Activated T-cell treated with anti-CD3 and anti-CD28 coated beads, Interleukin-2, amount 50 U/mL, for 72 hours (primary cell): ENCODE measurements around the gene C5orf15. TPM values are rescaled to one million over a fixed set of nuclear protein-coding genes. Genes with fewer than 3 reads are reported as not detected.

Experiments used
- ATAC-seq, 2 donors: fragments of 150-1000 bp; cut with Tn5 transposase; replicated peaks in 1 of 2; 2 replicates each; pipeline ENCODE4 v1.10.0; 2021; ENCODE audit warnings: moderate library complexity in 2 of 2, mild to moderate bottlenecking in 1 of 2
- DNase-seq, 2 donors: peaks; one replicate each; pipeline ENCODE4 v3.0.0; 2021 to 2022; ENCODE audit warnings: mixed read lengths in 1 of 2
- H3K27ac Mint-ChIP-seq: one replicate; pipeline ENCODE4 v1.8.0; 2022; ENCODE audit warnings: mild to moderate bottlenecking, moderate library complexity, mixed read lengths
- H3K27me3 Mint-ChIP-seq: one replicate; pipeline ENCODE4 v1.8.0; 2022; ENCODE audit warnings: low read depth, mixed read lengths
- H3K36me3 Mint-ChIP-seq, 2 donors: one replicate each; pipeline ENCODE4 v1.8.0; 2022; ENCODE audit warnings: mixed read lengths in 2 of 2, mild to moderate bottlenecking in 1 of 2; ENCODE audit not compliant: insufficient read depth in 2 of 2
- H3K4me1 Mint-ChIP-seq: one replicate; pipeline ENCODE4 v1.8.0; 2022; ENCODE audit warnings: low read depth, mixed read lengths
- H3K4me3 Mint-ChIP-seq, 2 donors: one replicate each; pipeline ENCODE4 v1.8.0; 2022; ENCODE audit warnings: mild to moderate bottlenecking in 2 of 2, mixed read lengths in 2 of 2, moderate library complexity in 2 of 2
- H3K9me3 Mint-ChIP-seq, 2 donors: one replicate each; pipeline ENCODE4 v1.8.0; 2022; ENCODE audit warnings: mixed read lengths in 2 of 2
- total RNA-seq, 2 donors: library from RNA; stranded (reverse); gene quantifications; one replicate each; pipeline ENCODE4 v1.2.3, GENCODE V29; 2022

The C5orf15 gene
- 10 to 100 TPM; 21.8 to 22.8 TPM for total RNA-seq

- peak within 1 kb of the TSS; percentile 99 to 100 for H3K4me3 Mint-ChIP-seq
- DNase-seq (peak; percentile 93), ATAC-seq (peak; percentile 99 to 100)
- peak within 1 kb of the TSS; percentile 94 for H3K27ac Mint-ChIP-seq
- no peaks in the 10 kb centered on the region for H3K9me3 Mint-ChIP-seq
- H3K36me3 Mint-ChIP-seq: peaks cover 7 to 26% of the 10 kb centered on the region in 2 donors
- peaks cover 53% of the 10 kb centered on the region for H3K4me1 Mint-ChIP-seq
- no peaks in the 10 kb centered on the region for H3K27me3 Mint-ChIP-seq
Measured at GRCh38 chr5:133968204-133968980, at the start of gene C5orf15. Gene C5orf15, minus strand, starts transcription at chr5:133968625. Its CDS starts 41 bp downstream, at chr5:133968584.

- no peak for DNase-seq
- Mint-ChIP-seq H3K27ac (no peak overlapping the region), H3K4me3 (no peak overlapping the region), H3K9me3 (no peaks in the 10 kb centered on the region), H3K4me1 (peaks cover 18% of the 10 kb centered on the region), H3K27me3 (no peaks in the 10 kb centered on the region), H3K36me3 (peaks cover 0 to 2% of the 10 kb centered on the region in 2 donors)
- ATAC-seq: no peak
Measured at GRCh38 chr5:134008266-134008749, 39.9 kb upstream of the C5orf15 start.

- H3K9me3 Mint-ChIP-seq: no peaks in the 10 kb centered on the region
- H3K4me3 Mint-ChIP-seq: no peak overlapping the region
- DNase-seq (no peak), ATAC-seq (no peak)
- no peak overlapping the region for H3K27ac Mint-ChIP-seq
- H3K4me1 Mint-ChIP-seq: peaks cover 24% of the 10 kb centered on the region
- H3K36me3 Mint-ChIP-seq: peaks cover 0 to 2% of the 10 kb centered on the region in 2 donors
- H3K27me3 Mint-ChIP-seq: no peaks in the 10 kb centered on the region
Measured at GRCh38 chr5:134007581-134008265, 39.3 kb upstream of the C5orf15 start.

- H3K9me3 Mint-ChIP-seq: no peaks in the 10 kb centered on the region
- H3K4me1 Mint-ChIP-seq: peaks cover 40% of the 10 kb centered on the region
- H3K4me3 Mint-ChIP-seq: peak overlapping the region; percentile 89 to 99
- H3K36me3 Mint-ChIP-seq: peaks cover 2 to 9% of the 10 kb centered on the region in 2 donors
- DNase-seq (no peak), ATAC-seq (no peak)
- no peak overlapping the region for H3K27ac Mint-ChIP-seq
- H3K27me3 Mint-ChIP-seq: no peaks in the 10 kb centered on the region
Measured at GRCh38 chr5:134006115-134006514, 37.7 kb upstream of the C5orf15 start.

GRCh38 chr5:134005417-134006061 is 37.1 kb upstream of the C5orf15 start:
- peaks cover 2 to 9% of the 10 kb centered on the region in 2 donors for H3K36me3 Mint-ChIP-seq
- DNase-seq: no peak
- H3K9me3 Mint-ChIP-seq: no peaks in the 10 kb centered on the region
- peak overlapping the region; percentile 89 to 99 for H3K4me3 Mint-ChIP-seq
- H3K4me1 Mint-ChIP-seq: peaks cover 44% of the 10 kb centered on the region
- peak overlapping the region; percentile 92 for H3K27ac Mint-ChIP-seq
- no peak for ATAC-seq
- no peaks in the 10 kb centered on the region for H3K27me3 Mint-ChIP-seq

- H3K36me3 Mint-ChIP-seq: peaks cover 2 to 9% of the 10 kb centered on the region in 2 donors
- no peaks in the 10 kb centered on the region for H3K9me3 Mint-ChIP-seq
- H3K4me3 Mint-ChIP-seq: peak within 1 kb of the TSS; percentile 89 to 99
- ATAC-seq: peak; percentile 86 to 88
- DNase-seq: peak; percentile 85 to 87
- peak within 1 kb of the TSS; percentile 99 for H3K27ac Mint-ChIP-seq
- no peaks in the 10 kb centered on the region for H3K27me3 Mint-ChIP-seq
- peaks cover 51% of the 10 kb centered on the region for H3K4me1 Mint-ChIP-seq
Measured at GRCh38 chr5:134004626-134005416, 36.4 kb upstream of the C5orf15 start, which contains the start of gene VDAC1. Gene VDAC1, minus strand, starts transcription at chr5:134004975. Its CDS starts 11,963 bp downstream, at chr5:133993012.

GRCh38 chr5:134003817-134004625 is 35.6 kb upstream of the C5orf15 start:
- DNase-seq (peak; percentile 60 to 64), ATAC-seq (peak; percentile 21 to 45)
- peak overlapping the region; percentile 86 to 97 for H3K4me3 Mint-ChIP-seq
- H3K4me1 Mint-ChIP-seq: peaks cover 58% of the 10 kb centered on the region
- peaks cover 2 to 9% of the 10 kb centered on the region in 2 donors for H3K36me3 Mint-ChIP-seq
- H3K27ac Mint-ChIP-seq: peak overlapping the region; percentile 99
- no peaks in the 10 kb centered on the region for H3K9me3 Mint-ChIP-seq
- H3K27me3 Mint-ChIP-seq: no peaks in the 10 kb centered on the region

GRCh38 chr5:134003064-134003816 is 34.8 kb upstream of the C5orf15 start:
- no peak for ATAC-seq
- no peaks in the 10 kb centered on the region for H3K27me3 Mint-ChIP-seq
- H3K4me3 Mint-ChIP-seq: peak overlapping the region; percentile 86 to 97
- H3K4me1 Mint-ChIP-seq: peaks cover 60% of the 10 kb centered on the region
- H3K9me3 Mint-ChIP-seq: no peaks in the 10 kb centered on the region
- peaks cover 2 to 9% of the 10 kb centered on the region in 2 donors for H3K36me3 Mint-ChIP-seq
- peak overlapping the region; percentile 99 for H3K27ac Mint-ChIP-seq
- peak; percentile 35 to 38 for DNase-seq

GRCh38 chr5:134001938-134002731 is 33.7 kb upstream of the C5orf15 start:
- Mint-ChIP-seq H3K4me1 (peaks cover 64% of the 10 kb centered on the region), H3K27ac (peak overlapping the region; percentile 99), H3K36me3 (peaks cover 2 to 9% of the 10 kb centered on the region in 2 donors), H3K4me3 (peak overlapping the region; percentile 86 to 97), H3K9me3 (no peaks in the 10 kb centered on the region), H3K27me3 (no peaks in the 10 kb centered on the region)
- DNase-seq (no peak), ATAC-seq (no peak)

- H3K27ac Mint-ChIP-seq: peak overlapping the region; percentile 58
- peak overlapping the region; percentile 4 to 31 for H3K4me3 Mint-ChIP-seq
- H3K9me3 Mint-ChIP-seq: no peaks in the 10 kb centered on the region
- no peaks in the 10 kb centered on the region for H3K27me3 Mint-ChIP-seq
- no peak for ATAC-seq
- no peak for DNase-seq
- H3K36me3 Mint-ChIP-seq: peaks cover 2 to 9% of the 10 kb centered on the region in 2 donors
- H3K4me1 Mint-ChIP-seq: peaks cover 62% of the 10 kb centered on the region
Measured at GRCh38 chr5:134000696-134001453, 32.5 kb upstream of the C5orf15 start.
